GM23338 (cell line): ENCODE measurements around the gene LRRIQ4. TPM values are rescaled to one million over a fixed set of nuclear protein-coding genes. Genes with fewer than 3 reads are reported as not detected.

Experiments used
- EZH2 ChIP-seq: fragments of 200-600 bp; sonication (generic); IDR thresholded peaks from one replicate; pipeline ENCODE4 v1.8.0; 2017; ENCODE audit warnings: antibody characterized with exemption, mild to moderate bottlenecking, low read depth; ENCODE audit not compliant: unreplicated experiment
- EZH2phosphoT487 ChIP-seq: fragments of 200-600 bp; sonication (generic); IDR thresholded peaks from one replicate; pipeline ENCODE4 v1.8.1; 2018; ENCODE audit warnings: antibody characterized with exemption; ENCODE audit not compliant: unreplicated experiment
- JUNB ChIP-seq: IDR thresholded peaks from one replicate; pipeline ENCODE4 v1.6.1; 2016; ENCODE audit warnings: antibody characterized with exemption; ENCODE audit not compliant: unreplicated experiment
- NANOG ChIP-seq: IDR thresholded peaks from 2 replicates; pipeline ENCODE4 v1.6.1; 2016; ENCODE audit warnings: antibody characterized with exemption, borderline replicate concordance
- STAT1 ChIP-seq: IDR thresholded peaks from one replicate; pipeline ENCODE4 v1.6.1; 2016; ENCODE audit warnings: antibody characterized with exemption; ENCODE audit not compliant: unreplicated experiment
- ZNF114 ChIP-seq: fragments of 250-450 bp; sonication (Bioruptor Pico); IDR thresholded peaks from 2 replicates; pipeline ENCODE4 v1.5.0; 2020; ENCODE audit warnings: mild to moderate bottlenecking, moderate library complexity
- ZNF331 ChIP-seq: fragments of 250-450 bp; sonication (Bioruptor Pico); IDR thresholded peaks from 2 replicates; pipeline ENCODE4 v1.5.0; 2020; ENCODE audit warnings: low read depth, mild to moderate bottlenecking, moderate library complexity
- polyA plus RNA-seq: library from polyadenylated mRNA; unstranded; fragments of >200 nt; fragmentation: Nextera tagmentation; extraction: Ambion mirVana; gene quantifications from 2 replicates; pipeline ENCODE4 v1.2.1, GENCODE V29; 2016
- total RNA-seq: library from RNA; depleted of rRNA; stranded (reverse); fragments of >200 nt; shearing (Covaris generic); gene quantifications from 2 replicates; pipeline ENCODE4 v1.2.3, GENCODE V29; 2014
- TF ChIP-seq, protein P1 (sequence below): fragments of 250-450 bp; sonication (Bioruptor Pico); IDR thresholded peaks from 2 replicates; pipeline ENCODE4 v1.5.0; 2020; ENCODE audit warnings: mild to moderate bottlenecking, moderate library complexity
- TF ChIP-seq, protein P2 (sequence below): IDR thresholded peaks from one replicate; pipeline ENCODE4 v1.6.1; 2018; ENCODE audit warnings: antibody characterized with exemption; ENCODE audit not compliant: unreplicated experiment
- TF ChIP-seq, protein P3 (sequence below): IDR thresholded peaks from 2 replicates; pipeline ENCODE4 v1.6.1; 2016; ENCODE audit warnings: antibody characterized with exemption

LRRIQ4 gene
- total and polyA plus RNA-seq, 2 experiments from 2014 or later = 0.29 TPM; not detected in 1

DNA sequence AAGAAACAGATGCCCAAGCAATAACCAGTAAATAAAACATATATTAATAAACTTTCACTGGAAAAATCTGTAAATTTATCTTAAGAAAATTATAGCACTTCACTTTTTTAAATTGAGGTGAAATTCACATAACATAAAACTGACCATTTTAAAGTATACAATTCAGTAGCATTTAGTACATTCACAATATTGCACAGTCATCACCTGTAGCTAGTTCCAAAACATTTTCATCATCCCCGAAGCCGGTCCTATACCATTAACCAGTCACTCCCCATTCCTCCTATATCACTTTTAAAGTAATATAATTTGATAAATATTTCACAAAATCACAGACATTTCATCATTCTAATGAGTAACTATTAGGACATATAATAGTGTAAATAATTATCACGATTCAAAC, 8.0 kb upstream of the LRRIQ4 start (continued):
- TF ChIP-seq, protein P1, sequence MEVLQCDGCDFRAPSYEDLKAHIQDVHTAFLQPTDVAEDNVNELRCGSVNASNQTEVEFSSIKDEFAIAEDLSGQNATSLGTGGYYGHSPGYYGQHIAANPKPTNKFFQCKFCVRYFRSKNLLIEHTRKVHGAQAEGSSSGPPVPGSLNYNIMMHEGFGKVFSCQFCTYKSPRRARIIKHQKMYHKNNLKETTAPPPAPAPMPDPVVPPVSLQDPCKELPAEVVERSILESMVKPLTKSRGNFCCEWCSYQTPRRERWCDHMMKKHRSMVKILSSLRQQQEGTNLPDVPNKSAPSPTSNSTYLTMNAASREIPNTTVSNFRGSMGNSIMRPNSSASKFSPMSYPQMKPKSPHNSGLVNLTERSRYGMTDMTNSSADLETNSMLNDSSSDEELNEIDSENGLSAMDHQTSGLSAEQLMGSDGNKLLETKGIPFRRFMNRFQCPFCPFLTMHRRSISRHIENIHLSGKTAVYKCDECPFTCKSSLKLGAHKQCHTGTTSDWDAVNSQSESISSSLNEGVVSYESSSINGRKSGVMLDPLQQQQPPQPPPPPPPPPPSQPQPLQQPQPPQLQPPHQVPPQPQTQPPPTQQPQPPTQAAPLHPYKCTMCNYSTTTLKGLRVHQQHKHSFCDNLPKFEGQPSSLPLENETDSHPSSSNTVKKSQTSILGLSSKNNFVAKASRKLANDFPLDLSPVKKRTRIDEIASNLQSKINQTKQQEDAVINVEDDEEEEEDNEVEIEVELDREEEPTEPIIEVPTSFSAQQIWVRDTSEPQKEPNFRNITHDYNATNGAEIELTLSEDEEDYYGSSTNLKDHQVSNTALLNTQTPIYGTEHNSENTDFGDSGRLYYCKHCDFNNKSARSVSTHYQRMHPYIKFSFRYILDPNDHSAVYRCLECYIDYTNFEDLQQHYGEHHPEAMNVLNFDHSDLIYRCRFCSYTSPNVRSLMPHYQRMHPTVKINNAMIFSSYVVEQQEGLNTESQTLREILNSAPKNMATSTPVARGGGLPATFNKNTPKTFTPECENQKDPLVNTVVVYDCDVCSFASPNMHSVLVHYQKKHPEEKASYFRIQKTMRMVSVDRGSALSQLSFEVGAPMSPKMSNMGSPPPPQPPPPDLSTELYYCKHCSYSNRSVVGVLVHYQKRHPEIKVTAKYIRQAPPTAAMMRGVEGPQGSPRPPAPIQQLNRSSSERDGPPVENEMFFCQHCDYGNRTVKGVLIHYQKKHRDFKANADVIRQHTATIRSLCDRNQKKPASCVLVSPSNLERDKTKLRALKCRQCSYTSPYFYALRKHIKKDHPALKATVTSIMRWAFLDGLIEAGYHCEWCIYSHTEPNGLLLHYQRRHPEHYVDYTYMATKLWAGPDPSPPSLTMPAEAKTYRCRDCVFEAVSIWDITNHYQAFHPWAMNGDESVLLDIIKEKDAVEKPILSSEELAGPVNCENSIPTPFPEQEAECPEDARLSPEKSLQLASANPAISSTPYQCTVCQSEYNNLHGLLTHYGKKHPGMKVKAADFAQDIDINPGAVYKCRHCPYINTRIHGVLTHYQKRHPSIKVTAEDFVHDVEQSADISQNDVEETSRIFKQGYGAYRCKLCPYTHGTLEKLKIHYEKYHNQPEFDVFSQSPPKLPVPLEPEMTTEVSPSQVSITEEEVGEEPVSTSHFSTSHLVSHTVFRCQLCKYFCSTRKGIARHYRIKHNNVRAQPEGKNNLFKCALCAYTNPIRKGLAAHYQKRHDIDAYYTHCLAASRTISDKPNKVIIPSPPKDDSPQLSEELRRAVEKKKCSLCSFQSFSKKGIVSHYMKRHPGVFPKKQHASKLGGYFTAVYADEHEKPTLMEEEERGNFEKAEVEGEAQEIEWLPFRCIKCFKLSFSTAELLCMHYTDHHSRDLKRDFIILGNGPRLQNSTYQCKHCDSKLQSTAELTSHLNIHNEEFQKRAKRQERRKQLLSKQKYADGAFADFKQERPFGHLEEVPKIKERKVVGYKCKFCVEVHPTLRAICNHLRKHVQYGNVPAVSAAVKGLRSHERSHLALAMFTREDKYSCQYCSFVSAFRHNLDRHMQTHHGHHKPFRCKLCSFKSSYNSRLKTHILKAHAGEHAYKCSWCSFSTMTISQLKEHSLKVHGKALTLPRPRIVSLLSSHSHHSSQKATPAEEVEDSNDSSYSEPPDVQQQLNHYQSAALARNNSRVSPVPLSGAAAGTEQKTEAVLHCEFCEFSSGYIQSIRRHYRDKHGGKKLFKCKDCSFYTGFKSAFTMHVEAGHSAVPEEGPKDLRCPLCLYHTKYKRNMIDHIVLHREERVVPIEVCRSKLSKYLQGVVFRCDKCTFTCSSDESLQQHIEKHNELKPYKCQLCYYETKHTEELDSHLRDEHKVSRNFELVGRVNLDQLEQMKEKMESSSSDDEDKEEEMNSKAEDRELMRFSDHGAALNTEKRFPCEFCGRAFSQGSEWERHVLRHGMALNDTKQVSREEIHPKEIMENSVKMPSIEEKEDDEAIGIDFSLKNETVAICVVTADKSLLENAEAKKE (CRISPR knock-in tag) = no peak
- no peak for TF ChIP-seq ZNF114 (CRISPR knock-in tag)
- TF ChIP-seq NANOG = no peak
- TF ChIP-seq STAT1 = no peak
- no peak for TF ChIP-seq EZH2
- TF ChIP-seq JUNB = no peak
- TF ChIP-seq, protein P2, sequence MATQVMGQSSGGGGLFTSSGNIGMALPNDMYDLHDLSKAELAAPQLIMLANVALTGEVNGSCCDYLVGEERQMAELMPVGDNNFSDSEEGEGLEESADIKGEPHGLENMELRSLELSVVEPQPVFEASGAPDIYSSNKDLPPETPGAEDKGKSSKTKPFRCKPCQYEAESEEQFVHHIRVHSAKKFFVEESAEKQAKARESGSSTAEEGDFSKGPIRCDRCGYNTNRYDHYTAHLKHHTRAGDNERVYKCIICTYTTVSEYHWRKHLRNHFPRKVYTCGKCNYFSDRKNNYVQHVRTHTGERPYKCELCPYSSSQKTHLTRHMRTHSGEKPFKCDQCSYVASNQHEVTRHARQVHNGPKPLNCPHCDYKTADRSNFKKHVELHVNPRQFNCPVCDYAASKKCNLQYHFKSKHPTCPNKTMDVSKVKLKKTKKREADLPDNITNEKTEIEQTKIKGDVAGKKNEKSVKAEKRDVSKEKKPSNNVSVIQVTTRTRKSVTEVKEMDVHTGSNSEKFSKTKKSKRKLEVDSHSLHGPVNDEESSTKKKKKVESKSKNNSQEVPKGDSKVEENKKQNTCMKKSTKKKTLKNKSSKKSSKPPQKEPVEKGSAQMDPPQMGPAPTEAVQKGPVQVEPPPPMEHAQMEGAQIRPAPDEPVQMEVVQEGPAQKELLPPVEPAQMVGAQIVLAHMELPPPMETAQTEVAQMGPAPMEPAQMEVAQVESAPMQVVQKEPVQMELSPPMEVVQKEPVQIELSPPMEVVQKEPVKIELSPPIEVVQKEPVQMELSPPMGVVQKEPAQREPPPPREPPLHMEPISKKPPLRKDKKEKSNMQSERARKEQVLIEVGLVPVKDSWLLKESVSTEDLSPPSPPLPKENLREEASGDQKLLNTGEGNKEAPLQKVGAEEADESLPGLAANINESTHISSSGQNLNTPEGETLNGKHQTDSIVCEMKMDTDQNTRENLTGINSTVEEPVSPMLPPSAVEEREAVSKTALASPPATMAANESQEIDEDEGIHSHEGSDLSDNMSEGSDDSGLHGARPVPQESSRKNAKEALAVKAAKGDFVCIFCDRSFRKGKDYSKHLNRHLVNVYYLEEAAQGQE = no peak
- no peak for TF ChIP-seq ZNF331
- TF ChIP-seq, protein P3, sequence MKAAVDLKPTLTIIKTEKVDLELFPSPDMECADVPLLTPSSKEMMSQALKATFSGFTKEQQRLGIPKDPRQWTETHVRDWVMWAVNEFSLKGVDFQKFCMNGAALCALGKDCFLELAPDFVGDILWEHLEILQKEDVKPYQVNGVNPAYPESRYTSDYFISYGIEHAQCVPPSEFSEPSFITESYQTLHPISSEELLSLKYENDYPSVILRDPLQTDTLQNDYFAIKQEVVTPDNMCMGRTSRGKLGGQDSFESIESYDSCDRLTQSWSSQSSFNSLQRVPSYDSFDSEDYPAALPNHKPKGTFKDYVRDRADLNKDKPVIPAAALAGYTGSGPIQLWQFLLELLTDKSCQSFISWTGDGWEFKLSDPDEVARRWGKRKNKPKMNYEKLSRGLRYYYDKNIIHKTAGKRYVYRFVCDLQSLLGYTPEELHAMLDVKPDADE = no peak
- TF ChIP-seq EZH2phosphoT487 = no peak
